SH-SY5Y (cell line): ENCODE measurements around the gene PFKFB2.

Experiments
- GATA2 ChIP-seq: IDR thresholded peaks from 2 replicates; pipeline ENCODE4 v1.6.1; 2011; ENCODE audit warnings: mild to moderate bottlenecking, low read depth, low read length
- GATA3 ChIP-seq: IDR thresholded peaks from 2 replicates; pipeline ENCODE4 v1.6.1; 2011; ENCODE audit warnings: low read depth, mild to moderate bottlenecking, low read length, moderate library complexity

DNA sequence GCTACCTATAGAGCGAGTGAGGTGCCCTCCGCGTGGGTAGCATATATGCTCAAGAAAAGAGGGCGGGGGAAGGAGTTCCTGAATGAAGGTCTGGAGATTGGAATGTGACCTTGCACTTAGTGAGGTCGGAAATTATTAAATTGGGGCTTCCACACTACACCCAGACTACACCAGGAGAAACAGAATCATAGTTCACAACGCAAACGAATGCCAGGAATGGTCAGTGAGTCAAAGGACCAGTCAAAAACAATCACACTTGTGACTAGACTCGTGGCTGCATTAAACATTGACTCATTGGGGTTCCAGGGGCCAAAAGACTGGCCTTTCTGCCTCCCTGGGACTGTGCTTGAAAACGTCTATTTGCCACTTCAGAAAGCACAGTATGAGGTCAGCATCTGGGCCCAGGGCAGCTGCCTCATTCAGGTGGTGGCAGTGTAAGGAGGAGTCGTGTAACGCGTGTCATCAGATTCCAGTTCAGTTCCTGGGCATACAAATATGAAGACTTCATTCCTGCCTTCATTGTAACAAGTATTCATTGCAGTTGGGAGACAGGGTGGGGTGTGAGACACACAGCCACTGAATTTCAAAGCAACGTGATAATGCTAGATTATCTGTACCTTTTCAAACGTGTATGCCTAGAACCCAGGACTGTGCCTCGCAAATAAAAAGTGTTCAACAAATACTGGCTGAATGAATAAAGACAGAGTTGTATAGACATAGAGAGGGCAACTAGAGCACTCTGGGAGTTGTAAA lies 1.7 kb upstream of the PFKFB2 start, which contains the start of gene YOD1:
- TF ChIP-seq GATA2, result no peak
- no peak for TF ChIP-seq GATA3
